ENCODE data around the gene AGFG2. TPM values are rescaled to one million over a fixed set of nuclear protein-coding genes. Genes with fewer than 3 reads are reported as not detected.
"Not testable (repeated sequence)": the region's sequence is repeated elsewhere in the genome, so short reads cannot be mapped to it uniquely, and the experiment has no call there.

The AGFG2 gene
- total RNA-seq, 1 experiment from 2014 or later: 15.3 TPM

DNA sequence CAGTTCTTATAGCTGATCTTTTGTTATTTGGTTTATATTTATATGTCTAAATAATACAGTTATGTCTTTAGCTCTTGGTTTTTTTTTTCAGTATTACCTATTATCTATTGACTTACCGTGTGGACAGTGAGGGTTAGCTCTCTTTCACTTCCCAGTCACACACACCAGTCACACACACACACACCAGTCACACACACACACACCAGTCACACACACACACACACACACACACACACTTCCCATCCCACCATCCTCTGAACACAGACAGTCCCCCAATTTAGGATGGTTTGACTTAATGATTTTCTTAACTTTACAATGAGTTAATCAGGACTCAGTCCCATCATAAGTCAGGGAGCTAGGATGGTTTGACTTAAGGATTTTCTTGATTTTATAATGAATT lies 18.9 kb upstream of the AGFG2 start:
- Histone ChIP-seq H3K36me3 (ENCODE audit: insufficient read depth, low read length, poor library complexity, severe bottlenecking) (no peaks in the 10 kb centered on the region), H3K27ac (ENCODE audit: low read depth, low read length, poor library complexity, severe bottlenecking) (no peak overlapping the region), H3K9me3 (ENCODE audit: low read depth, low read length, poor library complexity, severe bottlenecking) (no peaks in the 10 kb centered on the region), H3K4me3 (ENCODE audit: low read depth, low read length, poor library complexity, severe bottlenecking) (no peak overlapping the region), H3K27me3 (replicated peaks; ENCODE audit: insufficient read depth, low read depth, low read length, poor library complexity) (no peaks in the 10 kb centered on the region), H3K4me1 (ENCODE audit: insufficient read depth, low read length, poor library complexity, severe bottlenecking) (peaks cover 9% of the 10 kb centered on the region)
- intact Hi-C loops (cut with micrococcal nuclease; ENCODE audit: unreplicated experiment): no loop called here
- ChIA-PET POLR2A (ENCODE audit: low non-redundant PET) (no interaction called here), CTCF (no interaction called here)
- no TSS peak for BruUV-seq (replicated peaks)
- TF ChIP-seq EZH2 (IDR thresholded peaks at IDR 0.05; ENCODE audit: borderline replicate concordance, low read depth, low read length, poor library complexity, severe bottlenecking): no peak
- TF ChIP-seq, protein P1, sequence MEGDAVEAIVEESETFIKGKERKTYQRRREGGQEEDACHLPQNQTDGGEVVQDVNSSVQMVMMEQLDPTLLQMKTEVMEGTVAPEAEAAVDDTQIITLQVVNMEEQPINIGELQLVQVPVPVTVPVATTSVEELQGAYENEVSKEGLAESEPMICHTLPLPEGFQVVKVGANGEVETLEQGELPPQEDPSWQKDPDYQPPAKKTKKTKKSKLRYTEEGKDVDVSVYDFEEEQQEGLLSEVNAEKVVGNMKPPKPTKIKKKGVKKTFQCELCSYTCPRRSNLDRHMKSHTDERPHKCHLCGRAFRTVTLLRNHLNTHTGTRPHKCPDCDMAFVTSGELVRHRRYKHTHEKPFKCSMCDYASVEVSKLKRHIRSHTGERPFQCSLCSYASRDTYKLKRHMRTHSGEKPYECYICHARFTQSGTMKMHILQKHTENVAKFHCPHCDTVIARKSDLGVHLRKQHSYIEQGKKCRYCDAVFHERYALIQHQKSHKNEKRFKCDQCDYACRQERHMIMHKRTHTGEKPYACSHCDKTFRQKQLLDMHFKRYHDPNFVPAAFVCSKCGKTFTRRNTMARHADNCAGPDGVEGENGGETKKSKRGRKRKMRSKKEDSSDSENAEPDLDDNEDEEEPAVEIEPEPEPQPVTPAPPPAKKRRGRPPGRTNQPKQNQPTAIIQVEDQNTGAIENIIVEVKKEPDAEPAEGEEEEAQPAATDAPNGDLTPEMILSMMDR (conservative IDR thresholded peaks at IDR 0.05; ENCODE audit: low read depth, low read length): no peak
- DNase-seq (ENCODE audit: low spot score): no peak

DNA sequence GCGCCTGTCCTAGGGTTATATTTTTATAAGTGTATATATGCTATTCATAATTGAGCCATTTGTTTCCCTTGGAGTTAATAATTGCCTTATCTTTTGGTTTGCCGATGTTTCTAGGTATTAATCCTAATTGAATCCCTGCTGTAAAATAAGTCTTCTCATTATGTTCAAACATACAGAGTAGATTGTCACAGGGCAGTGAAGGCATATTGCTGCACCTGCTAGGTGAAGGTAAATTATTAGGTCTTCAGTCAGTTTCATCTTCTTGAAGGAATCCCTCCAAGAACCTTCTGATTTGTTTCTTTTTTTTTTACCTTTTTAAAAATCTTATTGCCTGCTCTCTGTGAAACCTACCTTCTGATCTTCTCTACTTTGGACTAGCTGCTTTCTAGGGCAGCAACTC lies 17.9 kb upstream of the AGFG2 start:
- Histone ChIP-seq H3K4me1 (ENCODE audit: insufficient read depth, low read length, poor library complexity, severe bottlenecking) (peaks cover 5% of the 10 kb centered on the region), H3K27me3 (replicated peaks; ENCODE audit: insufficient read depth, low read depth, low read length, poor library complexity) (no peaks in the 10 kb centered on the region), H3K9me3 (ENCODE audit: low read depth, low read length, poor library complexity, severe bottlenecking) (no peaks in the 10 kb centered on the region), H3K36me3 (ENCODE audit: insufficient read depth, low read length, poor library complexity, severe bottlenecking) (no peaks in the 10 kb centered on the region), H3K27ac (ENCODE audit: low read depth, low read length, poor library complexity, severe bottlenecking) (no peak overlapping the region), H3K4me3 (ENCODE audit: low read depth, low read length, poor library complexity, severe bottlenecking) (no peak overlapping the region)
- no peak for TF ChIP-seq EZH2 (IDR thresholded peaks at IDR 0.05; ENCODE audit: borderline replicate concordance, low read depth, low read length, poor library complexity, severe bottlenecking)
- TF ChIP-seq, protein P1 (conservative IDR thresholded peaks at IDR 0.05; ENCODE audit: low read depth, low read length): no peak
- CTCF ChIA-PET: no interaction called here
- intact Hi-C loops (cut with micrococcal nuclease; ENCODE audit: unreplicated experiment): no loop called here
- DNase-seq (ENCODE audit: low spot score): no peak
- POLR2A ChIA-PET (ENCODE audit: low non-redundant PET): no interaction called here
- no TSS peak for BruUV-seq (replicated peaks)

DNA sequence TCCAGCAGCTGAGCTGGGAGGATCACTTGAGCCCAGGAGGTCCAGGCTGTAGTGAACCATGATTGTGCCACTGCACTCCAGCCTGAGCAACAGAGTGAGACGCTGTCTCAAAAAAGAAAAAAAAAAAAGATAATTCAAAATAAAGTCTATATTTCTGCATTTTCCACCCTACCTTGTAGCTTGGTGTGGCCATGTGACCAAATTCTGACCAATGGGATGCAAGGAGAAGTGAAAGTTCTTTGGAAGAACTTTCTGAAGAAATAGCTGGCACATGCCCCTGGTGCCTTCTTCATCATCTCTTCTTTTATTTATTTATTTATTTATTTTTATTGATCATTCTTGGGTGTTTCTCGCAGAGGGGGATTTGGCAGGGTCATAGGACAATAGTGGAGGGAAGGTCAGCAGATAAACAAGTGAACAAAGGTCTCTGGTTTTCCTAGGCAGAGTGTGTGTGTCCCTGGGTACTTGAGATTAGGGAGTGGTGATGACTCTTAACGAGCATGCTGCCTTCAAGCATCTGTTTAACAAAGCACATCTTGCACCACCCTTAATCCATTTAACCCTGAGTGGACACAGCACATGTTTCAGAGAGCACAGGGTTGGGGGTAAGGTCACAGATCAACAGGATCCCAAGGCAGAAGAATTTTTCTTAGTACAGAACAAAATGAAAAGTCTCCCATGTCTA lies 17.0 kb upstream of the AGFG2 start:
- CTCF ChIA-PET: interaction anchor here (0.7 kb wide), 1 partner anchor 373 kb away, joined by 4 read pairs; the partner anchor contains the start of gene LAMTOR4

DNA sequence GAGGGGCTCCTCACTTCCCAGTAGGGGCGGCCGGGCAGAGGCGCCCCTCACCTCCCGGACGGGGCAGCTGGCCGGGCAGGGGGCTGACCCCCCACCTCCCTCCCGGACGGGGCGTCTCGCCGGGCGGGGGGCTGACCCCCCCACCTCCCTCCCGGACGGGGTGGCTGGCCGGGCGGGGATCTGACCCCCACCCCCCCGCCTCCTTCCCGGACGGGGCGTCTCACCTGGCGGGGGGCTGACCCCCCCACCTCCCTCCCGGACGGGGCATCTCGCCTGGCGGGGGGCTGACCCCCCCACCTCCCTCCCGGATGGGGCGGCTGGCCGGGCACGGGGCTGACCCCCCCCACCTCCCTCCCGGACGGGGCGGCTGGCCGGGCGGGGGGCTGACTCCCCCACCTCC lies 15.8 kb upstream of the AGFG2 start:
- BruUV-seq (replicated peaks); H3K9me3 ChIP-seq (ENCODE audit: low read depth, low read length, poor library complexity, severe bottlenecking); H3K4me3 ChIP-seq (ENCODE audit: low read depth, low read length, poor library complexity, severe bottlenecking); CTCF ChIA-PET; H3K36me3 ChIP-seq (ENCODE audit: insufficient read depth, low read length, poor library complexity, severe bottlenecking); DNase-seq (ENCODE audit: low spot score); H3K27me3 ChIP-seq (replicated peaks; ENCODE audit: insufficient read depth, low read depth, low read length, poor library complexity); H3K27ac ChIP-seq (ENCODE audit: low read depth, low read length, poor library complexity, severe bottlenecking); intact Hi-C loops (cut with micrococcal nuclease; ENCODE audit: unreplicated experiment); H3K4me1 ChIP-seq (ENCODE audit: insufficient read depth, low read length, poor library complexity, severe bottlenecking); POLR2A ChIA-PET (ENCODE audit: low non-redundant PET): not testable (repeated sequence)

More for the DNA sequence above, 17.0 kb upstream of the AGFG2 start:
- H3K4me1 ChIP-seq (ENCODE audit: insufficient read depth, low read length, poor library complexity, severe bottlenecking); H3K36me3 ChIP-seq (ENCODE audit: insufficient read depth, low read length, poor library complexity, severe bottlenecking); intact Hi-C loops (cut with micrococcal nuclease; ENCODE audit: unreplicated experiment); BruUV-seq (replicated peaks); H3K27ac ChIP-seq (ENCODE audit: low read depth, low read length, poor library complexity, severe bottlenecking); H3K4me3 ChIP-seq (ENCODE audit: low read depth, low read length, poor library complexity, severe bottlenecking); POLR2A ChIA-PET (ENCODE audit: low non-redundant PET); H3K27me3 ChIP-seq (replicated peaks; ENCODE audit: insufficient read depth, low read depth, low read length, poor library complexity); H3K9me3 ChIP-seq (ENCODE audit: low read depth, low read length, poor library complexity, severe bottlenecking); DNase-seq (ENCODE audit: low spot score): not testable (repeated sequence)

DNA sequence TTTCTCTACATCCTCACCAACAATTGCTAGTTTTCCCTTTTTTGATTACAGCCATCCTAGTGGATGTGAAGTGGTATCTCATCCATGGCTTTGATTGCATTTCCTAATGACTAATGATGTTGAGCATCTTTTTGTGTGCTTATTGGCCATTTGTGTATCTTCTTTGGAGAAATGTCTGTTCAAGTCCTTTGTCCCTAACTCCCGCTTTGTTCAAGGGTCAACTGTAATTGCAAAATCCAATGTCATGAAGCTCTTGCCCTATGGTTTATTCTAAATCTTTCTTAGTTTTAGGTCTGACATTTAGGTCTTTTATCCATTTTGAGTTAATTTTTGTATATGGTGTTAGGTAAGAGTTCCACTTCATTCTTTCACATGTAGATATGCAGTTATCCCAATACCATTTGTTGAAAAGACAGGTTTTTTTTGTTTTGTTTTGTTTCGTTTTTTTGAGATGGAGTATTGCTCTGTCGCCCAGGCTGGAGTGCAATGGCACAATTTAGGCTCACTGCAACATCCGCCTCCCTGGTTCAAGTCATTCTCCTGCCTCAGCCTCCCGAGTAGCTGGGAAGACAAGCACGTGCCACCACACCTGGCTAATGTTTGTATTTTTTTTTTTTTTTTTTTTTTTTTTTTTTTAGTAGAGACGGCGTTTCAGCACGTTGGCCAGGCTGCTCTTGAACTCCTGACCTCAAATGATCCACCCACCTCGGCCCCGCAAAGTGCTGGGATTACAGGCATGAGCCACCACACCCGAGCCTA lies 10.7 kb upstream of the AGFG2 start:
- DNase-seq (ENCODE audit: low spot score); H3K4me1 ChIP-seq (ENCODE audit: insufficient read depth, low read length, poor library complexity, severe bottlenecking); H3K27me3 ChIP-seq (replicated peaks; ENCODE audit: insufficient read depth, low read depth, low read length, poor library complexity); H3K27ac ChIP-seq (ENCODE audit: low read depth, low read length, poor library complexity, severe bottlenecking); intact Hi-C loops (cut with micrococcal nuclease; ENCODE audit: unreplicated experiment); BruUV-seq (replicated peaks); H3K4me3 ChIP-seq (ENCODE audit: low read depth, low read length, poor library complexity, severe bottlenecking); H3K36me3 ChIP-seq (ENCODE audit: insufficient read depth, low read length, poor library complexity, severe bottlenecking); H3K9me3 ChIP-seq (ENCODE audit: low read depth, low read length, poor library complexity, severe bottlenecking); CTCF ChIA-PET: not testable (repeated sequence)
- POLR2A ChIA-PET (ENCODE audit: low non-redundant PET): interaction anchor here (0.5 kb wide), 1 partner anchor 143 kb away, joined by 3 read pairs; no protein-coding TSS in a partner anchor

Measured in A673 (cell line).